Esophagus squamous epithelium (tissue), 4 donors: Measurements from ENCODE around the gene NPAS1.

Experiments used
- CTCF ChIP-seq, 6 experiments: fragments of 450-650 bp in 4 of 6; fragments of 200-600 bp in 2 of 6; sonication (generic) in 2 of 6; IDR thresholded peaks; one replicate each; pipeline ENCODE4 v1.5.1; 2016 to 2019; ENCODE audit warnings: antibody characterized with exemption in 6 of 6, mild to moderate bottlenecking in 4 of 6, moderate library complexity in 4 of 6
- POLR2A ChIP-seq, 4 donors: fragments of 450-650 bp; IDR thresholded peaks; one replicate each; pipeline ENCODE4 v1.6.1; 2017; ENCODE audit warnings: antibody characterized with exemption in 4 of 4, mild to moderate bottlenecking in 4 of 4, moderate library complexity in 3 of 4

GRCh38 chr19:47022541-47023447 lies 3.2 kb downstream of the NPAS1 start:
- TF ChIP-seq CTCF (IDR thresholded peaks at IDR 0.05) (no peak), POLR2A (IDR thresholded peaks at IDR 0.05) (no peak)
